ENCODE results near the gene TMEM101.
A peak's percentile ranks its signal among the peaks of the same experiment; 100 is the strongest.
"Not testable (repeated sequence)": the region's sequence is repeated elsewhere in the genome, so short reads cannot be mapped to it uniquely, and the experiment has no call there.

TMEM101 gene

DNA sequence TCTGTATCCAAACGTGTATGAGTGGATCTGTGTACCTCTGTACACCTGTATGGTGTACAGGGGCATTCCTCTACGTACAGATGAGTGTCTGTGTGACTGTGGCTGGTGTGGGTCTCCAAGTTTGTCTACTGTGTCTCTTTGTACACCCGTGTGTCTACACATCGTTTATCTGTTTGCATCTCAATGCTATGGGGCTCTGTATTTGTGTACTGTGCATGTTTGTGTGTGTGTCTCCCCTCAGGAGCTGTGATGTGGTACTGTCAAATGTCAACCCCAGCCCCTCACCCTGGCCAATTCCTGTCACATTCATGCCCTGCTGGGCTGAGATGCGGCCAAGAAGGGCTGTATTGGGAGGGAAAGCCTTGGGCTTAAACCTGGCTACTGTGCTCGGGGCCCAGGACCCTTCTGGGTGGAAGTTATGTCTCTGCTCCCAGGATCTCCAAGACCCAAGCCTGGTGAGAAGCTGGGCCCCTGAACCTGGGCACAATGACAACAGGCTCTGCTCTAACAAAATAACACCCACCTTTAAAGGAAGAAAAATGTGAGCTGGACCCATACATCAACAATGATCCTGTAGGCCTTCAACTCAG lies 13.8 kb downstream of the TMEM101 start:
- TF ChIP-seq, protein P1, sequence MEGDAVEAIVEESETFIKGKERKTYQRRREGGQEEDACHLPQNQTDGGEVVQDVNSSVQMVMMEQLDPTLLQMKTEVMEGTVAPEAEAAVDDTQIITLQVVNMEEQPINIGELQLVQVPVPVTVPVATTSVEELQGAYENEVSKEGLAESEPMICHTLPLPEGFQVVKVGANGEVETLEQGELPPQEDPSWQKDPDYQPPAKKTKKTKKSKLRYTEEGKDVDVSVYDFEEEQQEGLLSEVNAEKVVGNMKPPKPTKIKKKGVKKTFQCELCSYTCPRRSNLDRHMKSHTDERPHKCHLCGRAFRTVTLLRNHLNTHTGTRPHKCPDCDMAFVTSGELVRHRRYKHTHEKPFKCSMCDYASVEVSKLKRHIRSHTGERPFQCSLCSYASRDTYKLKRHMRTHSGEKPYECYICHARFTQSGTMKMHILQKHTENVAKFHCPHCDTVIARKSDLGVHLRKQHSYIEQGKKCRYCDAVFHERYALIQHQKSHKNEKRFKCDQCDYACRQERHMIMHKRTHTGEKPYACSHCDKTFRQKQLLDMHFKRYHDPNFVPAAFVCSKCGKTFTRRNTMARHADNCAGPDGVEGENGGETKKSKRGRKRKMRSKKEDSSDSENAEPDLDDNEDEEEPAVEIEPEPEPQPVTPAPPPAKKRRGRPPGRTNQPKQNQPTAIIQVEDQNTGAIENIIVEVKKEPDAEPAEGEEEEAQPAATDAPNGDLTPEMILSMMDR (IDR thresholded peaks at IDR 0.05; ENCODE audit: control insufficient read depth, insufficient read depth, low read depth, low read length, missing control alignments): no peak

DNA sequence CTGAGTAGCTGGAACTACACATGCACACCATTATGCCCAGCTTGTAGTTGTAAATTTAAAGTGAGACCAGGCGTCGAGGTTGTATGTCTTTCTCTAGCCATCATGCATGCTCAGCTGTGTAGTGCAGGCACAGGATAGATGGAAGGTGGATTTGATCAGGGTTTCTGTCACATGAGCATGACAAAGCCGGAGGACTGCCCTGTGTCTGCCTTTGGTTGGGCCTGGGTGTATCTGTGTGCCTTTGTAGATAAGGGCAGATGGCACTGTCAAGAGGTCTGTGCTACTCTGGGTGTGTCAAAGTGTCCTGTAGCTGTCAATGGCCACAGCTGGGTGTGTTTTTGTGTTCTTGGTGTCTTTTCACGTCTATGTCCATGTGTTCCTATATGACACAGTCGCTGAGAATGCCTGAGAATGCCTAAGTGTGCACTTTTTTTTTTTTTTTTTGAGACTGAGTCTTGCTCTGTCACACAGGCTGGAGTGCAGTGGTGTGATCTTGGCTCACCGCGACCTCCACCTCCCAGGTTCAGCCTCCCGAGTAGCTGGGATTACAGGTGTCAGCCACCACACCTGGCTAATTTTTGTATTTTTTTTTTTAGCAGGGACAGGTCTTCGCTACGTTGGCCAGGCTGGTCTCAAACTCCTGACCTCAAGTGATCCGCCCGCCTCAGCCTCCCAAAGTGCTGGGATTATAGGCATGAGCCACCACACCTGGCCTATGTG lies 14.5 kb downstream of the TMEM101 start:
- TF ChIP-seq, protein P1 (IDR thresholded peaks at IDR 0.05; ENCODE audit: control insufficient read depth, insufficient read depth, low read depth, low read length, missing control alignments): no peak
- DNase-seq (ENCODE audit: low read depth): no peak
- H3K4me3 ChIP-seq (ENCODE audit: control insufficient read depth, low read depth, low read length): no peak overlapping the region

More for the DNA sequence above, 13.8 kb downstream of the TMEM101 start:
- H3K4me3 ChIP-seq (ENCODE audit: control insufficient read depth, low read depth, low read length): no peak overlapping the region
- DNase-seq (ENCODE audit: low read depth): no peak

DNA sequence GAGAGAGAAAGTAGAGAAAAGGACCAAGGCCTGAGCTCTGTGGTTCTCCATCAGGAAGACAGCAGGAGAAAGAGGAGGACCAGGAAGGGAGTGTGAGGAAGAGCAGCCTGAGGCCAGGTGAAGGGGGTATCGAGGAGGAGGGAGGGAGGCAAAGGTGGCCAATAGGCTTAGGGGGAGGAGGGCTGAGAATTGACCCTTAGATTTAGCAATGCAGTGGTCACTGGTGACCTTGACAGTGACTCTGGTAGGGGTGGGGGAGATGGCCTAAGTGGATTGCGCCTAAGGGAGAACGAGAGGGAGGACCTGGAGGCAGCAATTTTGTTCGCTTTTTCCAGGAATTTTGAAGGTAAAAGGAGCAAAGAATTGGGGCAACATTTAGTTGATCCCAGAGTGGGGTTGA lies 15.7 kb downstream of the TMEM101 start:
- TF ChIP-seq, protein P1 (IDR thresholded peaks at IDR 0.05; ENCODE audit: control insufficient read depth, insufficient read depth, low read depth, low read length, missing control alignments): no peak
- DNase-seq (ENCODE audit: low read depth): no peak
- no peak overlapping the region for H3K4me3 ChIP-seq (ENCODE audit: control insufficient read depth, low read depth, low read length)

DNA sequence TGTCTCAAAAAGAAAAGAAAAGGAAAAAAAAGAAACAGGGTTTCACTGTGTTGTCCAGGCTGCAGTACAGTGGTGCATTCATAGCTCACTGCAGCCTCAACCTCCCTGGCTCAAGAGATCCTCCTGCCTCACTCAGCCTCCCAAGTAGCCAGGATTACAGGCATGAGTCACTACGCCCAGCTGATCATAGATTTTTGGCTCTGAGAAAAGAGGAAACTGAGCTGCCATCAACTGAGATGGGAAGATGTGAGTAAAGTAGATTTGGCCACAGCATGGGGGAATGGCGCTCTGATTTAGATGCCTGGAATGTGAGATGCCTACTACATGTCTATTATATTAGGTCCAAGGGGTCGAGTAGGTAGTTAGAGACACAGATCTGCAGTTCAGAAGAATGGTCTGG lies 16.2 kb downstream of the TMEM101 start:
- peak; percentile 31 for DNase-seq (ENCODE audit: low read depth)
- TF ChIP-seq, protein P1 (IDR thresholded peaks at IDR 0.05; ENCODE audit: control insufficient read depth, insufficient read depth, low read depth, low read length, missing control alignments): no peak
- H3K4me3 ChIP-seq (ENCODE audit: control insufficient read depth, low read depth, low read length): no peak overlapping the region

DNA sequence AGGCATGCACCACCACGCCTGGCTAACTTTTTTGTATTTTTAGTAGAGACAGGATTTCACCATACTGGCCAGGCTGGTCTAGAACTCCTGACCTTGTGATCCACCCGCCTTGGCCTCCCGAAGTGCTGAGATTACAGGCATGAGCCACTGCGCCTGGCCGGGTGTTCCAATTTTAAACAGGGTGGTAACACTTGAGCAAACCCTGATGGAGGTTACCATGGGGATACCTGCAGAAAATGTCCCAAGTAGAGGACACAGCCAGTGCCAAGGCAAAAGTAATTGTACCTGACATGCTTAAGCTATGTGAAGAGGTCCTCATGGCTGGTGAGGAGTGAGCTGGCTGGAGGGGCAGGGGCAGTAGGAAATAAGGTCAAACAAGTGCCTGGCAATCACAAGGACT lies 17.6 kb downstream of the TMEM101 start:
- not testable (repeated sequence) for H3K4me3 ChIP-seq (ENCODE audit: control insufficient read depth, low read depth, low read length); DNase-seq (ENCODE audit: low read depth)

DNA sequence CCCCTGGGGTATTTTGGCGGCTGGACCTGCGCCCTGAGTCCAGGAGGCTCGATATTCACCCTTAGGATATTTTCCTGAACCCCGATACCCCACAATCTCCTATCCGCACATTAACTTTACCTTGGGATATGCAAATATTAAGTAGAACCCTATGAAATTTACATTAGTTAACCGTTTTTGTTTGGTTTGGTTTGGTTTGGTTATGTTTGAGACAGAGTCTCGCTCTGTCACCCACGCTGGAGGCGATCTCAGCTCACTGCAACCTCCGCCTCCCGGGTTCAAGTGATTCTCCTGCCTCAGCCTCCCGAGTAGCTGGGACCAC lies 19.7 kb downstream of the TMEM101 start:
- TF ChIP-seq, protein P1 (IDR thresholded peaks at IDR 0.05; ENCODE audit: control insufficient read depth, insufficient read depth, low read depth, low read length, missing control alignments): no peak
- H3K4me3 ChIP-seq (ENCODE audit: control insufficient read depth, low read depth, low read length): no peak overlapping the region; the same call in none of the 2 replicates
- no peak for DNase-seq (ENCODE audit: low read depth)

DNA sequence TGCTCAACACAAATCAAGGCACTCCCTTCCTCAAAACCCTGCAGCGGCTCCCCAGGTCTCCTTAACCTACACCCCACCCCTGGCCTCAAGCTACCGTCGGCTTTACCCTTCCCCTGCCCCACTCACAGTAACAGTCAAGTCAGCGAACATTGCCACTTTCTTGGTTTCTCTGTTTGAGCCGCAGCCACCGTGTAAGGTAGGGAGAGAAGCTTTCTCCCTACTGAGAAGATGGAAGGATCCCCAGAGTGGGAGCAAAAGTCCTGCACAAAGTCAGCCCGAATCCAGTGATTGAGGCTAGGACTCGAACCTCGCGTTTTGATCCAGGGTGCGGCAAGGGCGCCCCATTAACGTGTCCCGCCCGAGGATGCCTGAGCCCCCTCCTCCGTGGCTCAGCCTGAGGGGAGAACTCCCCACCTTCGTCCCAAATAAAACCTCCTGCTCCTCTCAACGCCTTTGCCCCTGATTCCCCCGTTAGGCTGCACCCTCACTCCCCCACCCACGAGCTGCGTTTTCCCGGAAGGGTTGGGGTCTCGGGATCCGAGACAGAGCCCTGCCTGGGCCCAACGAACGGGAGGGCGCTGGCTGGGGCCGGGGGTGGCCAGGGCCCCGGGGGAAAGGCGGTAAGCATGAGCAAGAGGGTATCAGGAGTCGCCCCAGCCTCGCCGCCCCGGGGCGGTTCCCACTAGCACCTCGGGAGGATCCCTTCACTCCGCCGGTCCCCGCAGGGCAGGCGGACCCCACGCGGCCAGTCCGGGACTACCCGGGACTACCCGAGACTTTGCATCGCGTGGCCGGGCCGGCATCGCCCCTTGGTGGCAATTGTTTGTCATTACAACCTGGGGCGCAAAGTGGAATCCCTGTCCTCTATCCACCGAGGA lies 20.3 kb downstream of the TMEM101 start:
- H3K4me3 ChIP-seq (ENCODE audit: control insufficient read depth, low read depth, low read length): peak overlapping the region; percentile 53

More for the DNA sequence above, 20.3 kb downstream of the TMEM101 start:
- DNase-seq (ENCODE audit: low read depth): no peak
- TF ChIP-seq, protein P1 (IDR thresholded peaks at IDR 0.05; ENCODE audit: control insufficient read depth, insufficient read depth, low read depth, low read length, missing control alignments): peak; percentile 91

All from AG09309 (cell line).